HG03521 (cell line): Measurements from ENCODE around the gene HELZ.

Source experiments
- ATAC-seq: cut with Tn5 transposase; IDR thresholded peaks from one replicate; pipeline ENCODE4 v1.9.1; 2021; ENCODE audit warnings: mild to moderate bottlenecking, moderate library complexity; ENCODE audit not compliant: unreplicated experiment

HELZ gene

GRCh38 chr17:67088639-67089038 is 156.4 kb downstream of the HELZ start:
- no peak for ATAC-seq

- ATAC-seq, result no peak
Observed at GRCh38 chr17:67085406-67085805, 159.6 kb downstream of the HELZ start.

- ATAC-seq, result peak; percentile 81
Observed at GRCh38 chr17:67082107-67082506, 162.9 kb downstream of the HELZ start.

- ATAC-seq, result no peak
Observed at GRCh38 chr17:67080804-67081203, 164.2 kb downstream of the HELZ start.

GRCh38 chr17:67079491-67079890 is 165.5 kb downstream of the HELZ start:
- no peak for ATAC-seq

GRCh38 chr17:67078292-67078691 is 166.7 kb downstream of the HELZ start:
- ATAC-seq, result no peak

- ATAC-seq, result no peak
Observed at GRCh38 chr17:67076290-67076689, 168.7 kb downstream of the HELZ start.

- no peak for ATAC-seq
Observed at GRCh38 chr17:67074781-67075180, 170.2 kb downstream of the HELZ start.

- ATAC-seq, result no peak
Observed at GRCh38 chr17:67072885-67073284, 172.1 kb downstream of the HELZ start.

GRCh38 chr17:67071595-67071994 is 173.4 kb downstream of the HELZ start:
- ATAC-seq, result no peak

- no peak for ATAC-seq
Observed at GRCh38 chr17:67069603-67070136, 175.3 kb downstream of the HELZ start.

- no peak for ATAC-seq
Observed at GRCh38 chr17:67068999-67069398, 176.0 kb downstream of the HELZ start.

GRCh38 chr17:67067571-67068482 is 177.2 kb downstream of the HELZ start:
- ATAC-seq, result no peak

GRCh38 chr17:67066717-67067116 is 178.3 kb downstream of the HELZ start:
- no peak for ATAC-seq

GRCh38 chr17:67063141-67063540 is 181.9 kb downstream of the HELZ start:
- ATAC-seq, result no peak

- ATAC-seq, result no peak
Observed at GRCh38 chr17:67059372-67059771, 185.6 kb downstream of the HELZ start.

- no peak for ATAC-seq
Observed at GRCh38 chr17:67058036-67058435, 187.0 kb downstream of the HELZ start.

GRCh38 chr17:67056746-67057490 is 188.1 kb downstream of the HELZ start:
- no peak for ATAC-seq

GRCh38 chr17:67055811-67056745 is 188.9 kb downstream of the HELZ start:
- no peak for ATAC-seq

GRCh38 chr17:67055041-67055443 is 190.0 kb downstream of the HELZ start:
- no peak for ATAC-seq

GRCh38 chr17:67054608-67055007 is 190.4 kb downstream of the HELZ start:
- no peak for ATAC-seq
